ENCODE data around the gene ALB.

DNA sequence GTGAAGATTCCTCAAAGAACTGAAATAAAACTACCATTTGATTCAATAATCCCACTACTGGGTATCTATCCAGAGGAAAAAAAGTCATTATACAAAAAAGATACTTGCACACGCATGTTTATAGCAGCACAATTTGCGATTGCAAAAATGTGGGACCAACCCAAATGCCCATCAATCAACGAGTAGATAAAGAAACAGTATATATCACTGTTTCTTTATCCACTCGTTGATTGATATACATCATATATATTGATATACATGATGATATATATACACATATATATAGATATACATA lies 18.3 kb downstream of the ALB start:
- TF ChIP-seq EZH2 (IDR thresholded peaks at IDR 0.05; ENCODE audit: low read length, missing control alignments): no peak
- TF ChIP-seq, protein P1, sequence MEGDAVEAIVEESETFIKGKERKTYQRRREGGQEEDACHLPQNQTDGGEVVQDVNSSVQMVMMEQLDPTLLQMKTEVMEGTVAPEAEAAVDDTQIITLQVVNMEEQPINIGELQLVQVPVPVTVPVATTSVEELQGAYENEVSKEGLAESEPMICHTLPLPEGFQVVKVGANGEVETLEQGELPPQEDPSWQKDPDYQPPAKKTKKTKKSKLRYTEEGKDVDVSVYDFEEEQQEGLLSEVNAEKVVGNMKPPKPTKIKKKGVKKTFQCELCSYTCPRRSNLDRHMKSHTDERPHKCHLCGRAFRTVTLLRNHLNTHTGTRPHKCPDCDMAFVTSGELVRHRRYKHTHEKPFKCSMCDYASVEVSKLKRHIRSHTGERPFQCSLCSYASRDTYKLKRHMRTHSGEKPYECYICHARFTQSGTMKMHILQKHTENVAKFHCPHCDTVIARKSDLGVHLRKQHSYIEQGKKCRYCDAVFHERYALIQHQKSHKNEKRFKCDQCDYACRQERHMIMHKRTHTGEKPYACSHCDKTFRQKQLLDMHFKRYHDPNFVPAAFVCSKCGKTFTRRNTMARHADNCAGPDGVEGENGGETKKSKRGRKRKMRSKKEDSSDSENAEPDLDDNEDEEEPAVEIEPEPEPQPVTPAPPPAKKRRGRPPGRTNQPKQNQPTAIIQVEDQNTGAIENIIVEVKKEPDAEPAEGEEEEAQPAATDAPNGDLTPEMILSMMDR (conservative IDR thresholded peaks at IDR 0.05 in 1 of 2, IDR thresholded peaks at IDR 0.05 in 1 of 2; ENCODE audit: low read depth in 1 of 2, low read length in 2 of 2): no peak
